ENCODE results near the gene WNT2B. TPM values are rescaled to one million over a fixed set of nuclear protein-coding genes. Genes with fewer than 3 reads are reported as not detected.

Gene WNT2B
- total RNA-seq, 6 experiments from 2014 or later = 1.9 to 3.8 (median 3.5) TPM

DNA sequence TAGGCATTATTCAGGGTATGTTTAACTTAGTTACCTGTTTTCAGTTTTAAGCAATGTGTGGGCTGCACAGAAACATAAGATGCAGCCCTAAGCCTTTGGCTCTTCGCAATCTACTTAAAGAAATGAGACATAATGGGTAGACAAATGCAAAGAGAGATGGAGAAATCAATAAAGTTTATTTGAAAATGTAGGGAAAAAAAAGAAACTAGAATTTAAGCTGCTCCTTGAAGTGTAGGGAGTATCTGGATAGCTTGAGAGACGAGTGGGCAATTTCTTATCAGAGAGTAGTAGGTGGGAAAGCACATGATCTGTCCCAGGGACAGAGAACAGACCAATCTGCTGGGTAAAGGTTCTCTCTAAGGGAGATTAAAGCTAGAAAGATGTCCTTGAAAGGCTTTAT, 8.9 kb downstream of the WNT2B start:
- Mint-ChIP-seq H3K27me3 (ENCODE audit: insufficient read depth) (peaks cover 4% of the 10 kb centered on the region; the same call in 1 of the 2 replicates), H3K36me3 (ENCODE audit: low read depth) (peaks cover 24% of the 10 kb centered on the region), H3K4me3 (no peak overlapping the region), H3K27ac (no peak overlapping the region), H3K4me1 (ENCODE audit: low read depth) (peaks cover 46% of the 10 kb centered on the region), H3K9me3 (no peaks in the 10 kb centered on the region)
- TF ChIP-seq, protein P1, sequence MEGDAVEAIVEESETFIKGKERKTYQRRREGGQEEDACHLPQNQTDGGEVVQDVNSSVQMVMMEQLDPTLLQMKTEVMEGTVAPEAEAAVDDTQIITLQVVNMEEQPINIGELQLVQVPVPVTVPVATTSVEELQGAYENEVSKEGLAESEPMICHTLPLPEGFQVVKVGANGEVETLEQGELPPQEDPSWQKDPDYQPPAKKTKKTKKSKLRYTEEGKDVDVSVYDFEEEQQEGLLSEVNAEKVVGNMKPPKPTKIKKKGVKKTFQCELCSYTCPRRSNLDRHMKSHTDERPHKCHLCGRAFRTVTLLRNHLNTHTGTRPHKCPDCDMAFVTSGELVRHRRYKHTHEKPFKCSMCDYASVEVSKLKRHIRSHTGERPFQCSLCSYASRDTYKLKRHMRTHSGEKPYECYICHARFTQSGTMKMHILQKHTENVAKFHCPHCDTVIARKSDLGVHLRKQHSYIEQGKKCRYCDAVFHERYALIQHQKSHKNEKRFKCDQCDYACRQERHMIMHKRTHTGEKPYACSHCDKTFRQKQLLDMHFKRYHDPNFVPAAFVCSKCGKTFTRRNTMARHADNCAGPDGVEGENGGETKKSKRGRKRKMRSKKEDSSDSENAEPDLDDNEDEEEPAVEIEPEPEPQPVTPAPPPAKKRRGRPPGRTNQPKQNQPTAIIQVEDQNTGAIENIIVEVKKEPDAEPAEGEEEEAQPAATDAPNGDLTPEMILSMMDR (IDR thresholded peaks at IDR 0.05) = no peak
- no peak for DNase-seq

DNA sequence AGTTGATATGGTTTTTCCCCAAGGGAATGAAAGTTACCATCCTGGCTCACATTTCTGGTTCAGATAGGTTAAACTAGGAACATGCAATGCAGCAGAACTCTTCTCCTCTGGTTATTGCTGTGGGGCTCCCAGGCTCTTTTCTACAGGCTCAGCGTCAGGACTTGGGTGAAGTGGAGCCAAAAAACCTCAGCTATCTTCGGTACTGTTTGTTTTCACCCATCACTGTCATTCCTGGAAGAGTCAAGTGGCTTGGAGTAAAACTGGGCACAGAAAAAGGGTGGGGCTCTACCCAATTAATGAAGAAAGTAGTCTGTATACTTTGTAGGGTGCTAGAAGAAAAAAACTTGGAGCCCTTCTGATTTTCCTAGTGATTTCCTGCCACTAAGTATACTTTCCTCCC, 9.4 kb downstream of the WNT2B start:
- Mint-ChIP-seq H3K4me3 (no peak overlapping the region; the same call in 1 of the 2 replicates), H3K9me3 (no peaks in the 10 kb centered on the region), H3K36me3 (ENCODE audit: low read depth) (peaks cover 24% of the 10 kb centered on the region), H3K4me1 (ENCODE audit: low read depth) (peaks cover 51% of the 10 kb centered on the region), H3K27me3 (ENCODE audit: insufficient read depth) (peaks cover 4% of the 10 kb centered on the region; the same call in 1 of the 2 replicates), H3K27ac (no peak overlapping the region)
- TF ChIP-seq, protein P1 (IDR thresholded peaks at IDR 0.05) = no peak
- no peak for DNase-seq

DNA sequence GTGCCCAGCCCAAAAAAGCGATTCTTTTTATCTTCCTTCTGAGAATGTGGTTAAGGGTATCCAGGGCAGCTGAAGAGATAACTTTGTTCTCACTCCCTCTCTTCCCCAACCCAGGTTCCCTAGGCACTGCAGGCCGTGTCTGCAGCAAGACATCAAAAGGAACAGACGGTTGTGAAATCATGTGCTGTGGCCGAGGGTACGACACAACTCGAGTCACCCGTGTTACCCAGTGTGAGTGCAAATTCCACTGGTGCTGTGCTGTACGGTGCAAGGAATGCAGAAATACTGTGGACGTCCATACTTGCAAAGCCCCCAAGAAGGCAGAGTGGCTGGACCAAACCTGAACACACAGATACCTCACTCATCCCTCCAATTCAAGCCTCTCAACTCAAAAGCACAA, 11.4 kb downstream of the WNT2B start:
- DNase-seq = no peak
- H3K27me3 Mint-ChIP-seq (ENCODE audit: insufficient read depth) = peaks cover 4% of the 10 kb centered on the region; the same call in 1 of the 2 replicates
- no peak overlapping the region for H3K27ac Mint-ChIP-seq
- H3K9me3 Mint-ChIP-seq = no peaks in the 10 kb centered on the region
- peaks cover 29% of the 10 kb centered on the region for H3K36me3 Mint-ChIP-seq (ENCODE audit: low read depth)
- TF ChIP-seq, protein P1 (IDR thresholded peaks at IDR 0.05) = no peak
- no peak overlapping the region for H3K4me3 Mint-ChIP-seq
- peaks cover 64% of the 10 kb centered on the region for H3K4me1 Mint-ChIP-seq (ENCODE audit: low read depth)

DNA sequence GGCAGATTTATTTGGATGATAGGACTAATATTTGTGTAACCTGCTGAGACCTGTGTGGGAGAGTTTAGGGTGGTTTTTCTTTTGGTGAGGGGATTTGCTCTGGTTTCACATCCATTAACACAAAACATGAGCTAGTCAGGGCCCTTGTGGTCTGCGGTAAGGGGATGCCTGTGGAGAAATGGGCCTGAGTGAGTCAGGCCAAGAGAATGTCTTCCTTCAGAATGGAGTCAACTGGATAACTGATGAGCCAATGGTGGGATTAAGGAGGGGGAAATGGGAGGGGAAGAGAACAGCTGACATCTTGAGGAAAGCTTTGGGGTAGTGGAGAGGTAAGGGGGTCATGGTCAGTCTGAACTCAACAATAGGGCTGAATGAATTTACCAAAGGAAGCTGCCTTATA, 13.9 kb downstream of the WNT2B start:
- TF ChIP-seq, protein P1 (IDR thresholded peaks at IDR 0.05) = no peak
- H3K36me3 Mint-ChIP-seq (ENCODE audit: low read depth) = peaks cover 28% of the 10 kb centered on the region
- peaks cover 4% of the 10 kb centered on the region; the same call in 1 of the 2 replicates for H3K27me3 Mint-ChIP-seq (ENCODE audit: insufficient read depth)
- H3K27ac Mint-ChIP-seq = peak overlapping the region; percentile 85
- H3K4me3 Mint-ChIP-seq = peak overlapping the region; percentile 61
- no peaks in the 10 kb centered on the region for H3K9me3 Mint-ChIP-seq
- H3K4me1 Mint-ChIP-seq (ENCODE audit: low read depth) = peaks cover 76% of the 10 kb centered on the region
- peak; percentile 88 for DNase-seq

DNA sequence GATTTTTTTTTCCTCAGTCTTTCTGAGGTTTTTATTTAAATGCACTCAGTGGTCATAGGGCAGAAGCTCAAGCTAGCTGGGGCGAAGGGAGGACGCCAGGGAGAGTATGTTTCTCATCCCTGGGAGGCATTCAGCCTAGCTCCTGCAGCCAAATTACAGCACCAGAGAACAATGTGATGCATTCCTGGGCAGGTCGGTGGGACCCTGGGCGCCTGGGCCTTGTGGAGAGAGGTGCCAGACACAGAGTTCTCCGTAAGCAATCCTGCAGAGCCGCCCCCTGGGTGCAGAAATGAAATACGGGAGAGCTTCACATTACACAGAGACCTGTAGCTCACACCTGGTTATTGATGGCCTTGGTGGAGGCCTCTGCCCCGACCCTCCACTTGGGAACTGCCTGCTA, 15.5 kb downstream of the WNT2B start:
- Mint-ChIP-seq H3K36me3 (ENCODE audit: low read depth) (peaks cover 25% of the 10 kb centered on the region), H3K4me1 (ENCODE audit: low read depth) (peaks cover 92% of the 10 kb centered on the region), H3K27ac (peak overlapping the region; percentile 85), H3K9me3 (no peaks in the 10 kb centered on the region), H3K4me3 (peak overlapping the region; percentile 51), H3K27me3 (ENCODE audit: insufficient read depth) (peaks cover 3% of the 10 kb centered on the region; the same call in 1 of the 2 replicates)
- TF ChIP-seq, protein P1 (IDR thresholded peaks at IDR 0.05) = no peak
- DNase-seq = peak; percentile 41
